Measurements from ENCODE around the gene TBX4.

TBX4 gene

DNA sequence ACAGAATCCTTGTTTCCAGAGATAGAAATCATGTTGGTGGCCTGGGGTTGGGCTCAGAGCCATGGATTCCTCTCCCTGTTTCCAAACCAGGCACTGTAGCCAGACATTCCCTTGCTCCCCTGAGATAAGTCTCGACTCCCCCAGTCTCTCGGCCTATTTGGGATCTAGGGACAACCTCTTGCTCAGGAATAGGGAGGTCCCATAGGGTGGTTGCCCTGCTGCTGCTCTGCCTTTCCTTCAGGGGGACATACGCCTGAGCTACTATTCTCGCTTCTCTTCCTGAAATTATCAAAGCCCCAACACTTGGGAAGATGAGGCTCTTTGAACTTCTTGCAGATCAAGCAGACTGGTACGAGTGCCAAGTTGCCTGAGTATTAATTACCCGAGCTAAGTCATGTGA, 58.0 kb downstream of the TBX4 start:
- TF ChIP-seq CTCF (IDR thresholded peaks at IDR 0.05; ENCODE audit: insufficient read depth, missing control alignments) = no peak
- no peak for FAIRE-seq
- DNase-seq (ENCODE audit: insufficient read length, low spot score) = no peak

DNA sequence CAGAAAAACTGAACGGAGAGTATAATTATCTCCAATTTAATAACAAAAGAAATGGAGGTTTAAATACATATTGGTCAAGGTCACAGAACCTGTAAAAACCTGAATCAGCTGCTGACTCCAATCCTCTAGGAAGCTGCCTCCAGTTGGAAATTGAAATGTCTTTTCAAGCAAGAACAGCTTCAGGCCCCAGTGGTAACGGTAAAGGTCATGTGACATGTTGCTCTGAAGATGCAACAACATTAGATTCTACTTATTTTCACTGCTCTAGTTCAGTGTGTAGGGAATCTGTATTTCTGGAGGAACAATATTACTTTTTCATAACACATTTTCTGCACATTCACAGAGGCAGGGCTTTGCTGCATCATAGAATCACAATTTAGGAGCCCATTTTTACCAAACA, 58.8 kb downstream of the TBX4 start:
- no peak for TF ChIP-seq CTCF (IDR thresholded peaks at IDR 0.05; ENCODE audit: insufficient read depth, missing control alignments)
- no peak for DNase-seq (ENCODE audit: insufficient read length, low spot score)
- no peak for FAIRE-seq

- DNase-seq (ENCODE audit: insufficient read length, low spot score) (no peak), FAIRE-seq (no peak)
- no peak for TF ChIP-seq CTCF (IDR thresholded peaks at IDR 0.05; ENCODE audit: insufficient read depth, missing control alignments)
Observed at GRCh38 chr17:61511480-61512182, 59.4 kb downstream of the TBX4 start.

DNA sequence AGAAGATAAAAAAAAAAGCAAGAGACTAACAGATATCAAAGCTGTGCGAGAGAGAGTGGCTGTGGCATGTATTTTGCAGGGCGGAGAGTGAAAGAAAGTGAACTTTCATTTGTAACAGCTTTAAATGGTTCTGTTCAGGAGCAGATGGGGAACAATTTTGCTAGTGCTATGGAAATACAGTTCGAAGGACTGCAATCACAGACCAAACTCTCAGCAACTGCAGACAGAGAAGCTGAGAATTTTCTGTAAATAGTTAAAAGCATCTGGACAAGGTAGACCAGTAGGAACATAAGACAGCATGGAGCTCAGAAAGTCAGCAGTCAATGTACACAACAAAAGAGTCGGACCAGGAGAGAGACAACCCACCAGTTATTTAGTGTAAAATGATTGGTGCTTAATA, 62.3 kb downstream of the TBX4 start:
- no peak for DNase-seq (ENCODE audit: insufficient read length, low spot score)
- TF ChIP-seq CTCF (IDR thresholded peaks at IDR 0.05; ENCODE audit: insufficient read depth, missing control alignments) = no peak
- no peak for FAIRE-seq

GRCh38 chr17:61517265-61517664, 65.0 kb downstream of the TBX4 start:
- no peak for FAIRE-seq
- TF ChIP-seq CTCF (IDR thresholded peaks at IDR 0.05; ENCODE audit: insufficient read depth, missing control alignments) = no peak
- no peak for DNase-seq (ENCODE audit: insufficient read length, low spot score)

DNA sequence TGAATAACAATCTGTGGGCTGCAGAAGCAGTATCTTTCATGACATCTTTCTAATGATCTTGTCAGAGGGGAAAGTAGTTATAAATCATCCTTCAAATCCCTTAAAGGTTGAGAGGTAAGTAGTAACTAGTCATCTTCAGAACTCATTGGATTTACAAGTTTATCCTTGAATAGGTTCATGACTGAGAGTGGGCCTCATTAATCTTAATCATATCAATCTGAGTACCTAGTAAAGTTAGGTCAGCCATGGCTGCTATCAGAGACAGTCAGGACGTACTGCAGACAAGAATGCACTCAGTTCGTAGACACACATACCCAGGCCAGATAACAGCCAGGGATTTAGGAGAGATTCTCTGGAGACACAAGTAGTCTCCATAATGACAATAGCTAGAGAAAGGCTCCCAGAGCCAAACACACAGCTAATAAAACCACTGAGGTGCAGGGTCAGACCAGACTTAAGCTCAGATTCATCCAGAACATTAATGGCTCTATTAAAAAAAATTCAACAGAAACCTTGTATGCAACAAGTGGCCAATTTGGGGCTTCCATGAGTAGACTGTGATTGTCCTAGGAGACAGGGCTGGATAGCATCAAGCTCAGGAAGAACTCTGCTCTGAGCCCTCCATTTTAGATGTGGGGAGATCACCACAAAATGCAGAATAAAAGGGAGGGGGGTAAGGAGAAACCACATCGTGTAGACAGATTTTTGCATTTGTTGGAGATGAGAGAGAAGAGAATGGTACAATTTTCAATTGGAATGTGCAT, 65.8 kb downstream of the TBX4 start:
- no peak for TF ChIP-seq CTCF (IDR thresholded peaks at IDR 0.05; ENCODE audit: insufficient read depth, missing control alignments)
- DNase-seq (ENCODE audit: insufficient read length, low spot score) = no peak
- no peak for FAIRE-seq

DNA sequence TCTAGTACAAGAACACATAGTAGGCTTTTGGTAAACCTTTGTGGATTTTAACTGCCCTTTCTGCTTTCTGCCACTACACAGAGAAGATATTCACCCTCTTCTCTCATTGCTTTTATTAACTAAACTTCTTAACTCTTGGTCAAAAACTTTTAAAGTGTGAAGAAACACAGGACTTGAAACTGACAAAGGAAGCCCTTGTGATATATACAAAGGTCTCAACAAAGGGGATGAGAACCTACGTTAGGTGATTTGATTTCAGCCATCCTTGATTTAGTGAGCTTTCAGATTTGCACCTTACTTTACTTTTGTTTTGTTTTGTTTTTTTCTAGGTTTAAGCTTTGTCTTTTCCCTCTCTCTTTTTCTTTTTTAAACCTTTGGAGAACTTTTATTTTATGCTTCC, 66.9 kb downstream of the TBX4 start:
- DNase-seq (ENCODE audit: insufficient read length, low spot score) (no peak), FAIRE-seq (no peak)
- no peak for TF ChIP-seq CTCF (IDR thresholded peaks at IDR 0.05; ENCODE audit: insufficient read depth, missing control alignments)

Measured in D721Med (cell line).